ENCODE results near the gene TENT5A. TPM values are rescaled to one million over a fixed set of nuclear protein-coding genes. Genes with fewer than 3 reads are reported as not detected.

TENT5A gene
- total and polyA plus RNA-seq, 8 donors = 3.7 to 54.0 (median 17.1) TPM

- Histone ChIP-seq H3K27me3 (no peaks in the 10 kb centered on the region), H3K4me1 (peaks cover 27 to 59% (median 46%) of the 10 kb centered on the region in 4 donors), H3K9me3 (no peaks in the 10 kb centered on the region), H3K4me3 (peak overlapping the region; percentile 67 to 88 (median 81)), H3K36me3 (peaks cover 0 to 16% (median 4%) of the 10 kb centered on the region in 4 donors), H3K27ac (peak overlapping the region; percentile 92 to 98 (median 96))
- DNase-seq = peak in 1 of 2 donors; percentile 36
- intact Hi-C loops (cut with DNase I; ENCODE audit: low total_unique reads) = no loop called here
- TF ChIP-seq CTCF (IDR thresholded peaks at IDR 0.05) = no peak
- WGBS, 5 donors = 13 to 25% (median 14%) methylated on average over 12 of the region's 12 CpGs
Observed at GRCh38 chr6:81750681-81751387, 1.6 kb downstream of the TENT5A start.

GRCh38 chr6:81750200-81750599 lies 2.3 kb downstream of the TENT5A start:
- TF ChIP-seq POLR2A (IDR thresholded peaks at IDR 0.05) (no peak), CTCF (IDR thresholded peaks at IDR 0.05) (no peak), EP300 (IDR thresholded peaks at IDR 0.05) (no peak), POLR2AphosphoS5 (IDR thresholded peaks at IDR 0.05) (no peak)
- intact Hi-C loops (cut with DNase I; ENCODE audit: low total_unique reads) = no loop called here
- peak in 1 of 2 donors; percentile 27 for DNase-seq
- 17 to 46% (median 26%) methylated on average over 5 of the region's 5 CpGs for WGBS, 5 donors
- Histone ChIP-seq H3K4me1 (peaks cover 27 to 65% (median 47%) of the 10 kb centered on the region in 4 donors), H3K27ac (peak overlapping the region; percentile 11 to 98 (median 94)), H3K27me3 (no peaks in the 10 kb centered on the region), H3K4me3 (peak overlapping the region; percentile 67 to 88 (median 81)), H3K36me3 (peaks cover 0 to 21% (median 7%) of the 10 kb centered on the region in 4 donors), H3K9me3 (no peaks in the 10 kb centered on the region)

GRCh38 chr6:81749707-81750106 lies 2.8 kb downstream of the TENT5A start:
- TF ChIP-seq POLR2AphosphoS5 (IDR thresholded peaks at IDR 0.05) = no peak
- no peak for TF ChIP-seq EP300 (IDR thresholded peaks at IDR 0.05)
- no peak for TF ChIP-seq POLR2A (IDR thresholded peaks at IDR 0.05)
- TF ChIP-seq CTCF (IDR thresholded peaks at IDR 0.05) = no peak
- intact Hi-C loops (cut with DNase I; ENCODE audit: low total_unique reads) = no loop called here
- peak overlapping the region; percentile 67 to 88 (median 81) for H3K4me3 ChIP-seq
- DNase-seq = no peak
- H3K27me3 ChIP-seq = no peaks in the 10 kb centered on the region
- H3K4me1 ChIP-seq = peaks cover 27 to 64% (median 48%) of the 10 kb centered on the region in 4 donors
- H3K27ac ChIP-seq = peak overlapping the region; percentile 25 to 98 (median 94)
- H3K36me3 ChIP-seq = peaks cover 0 to 21% (median 7%) of the 10 kb centered on the region in 4 donors
- 36 to 56% (median 41%) methylated on average over 4 to 5 of the region's 5 CpGs for WGBS, 5 donors
- no peaks in the 10 kb centered on the region for H3K9me3 ChIP-seq

GRCh38 chr6:81748994-81749393 lies 3.5 kb downstream of the TENT5A start:
- 20 to 42% (median 39%) methylated on average over 5 of the region's 5 CpGs for WGBS, 5 donors
- Histone ChIP-seq H3K4me1 (peaks cover 23 to 58% (median 42%) of the 10 kb centered on the region in 4 donors), H3K36me3 (peaks cover 0 to 21% (median 7%) of the 10 kb centered on the region in 4 donors), H3K9me3 (no peaks in the 10 kb centered on the region), H3K27ac (peak overlapping the region in 2 of 5 donors; percentile 44 to 94), H3K27me3 (no peaks in the 10 kb centered on the region), H3K4me3 (peak overlapping the region; percentile 67 to 88 (median 81))
- intact Hi-C loops (cut with DNase I; ENCODE audit: low total_unique reads) = no loop called here
- DNase-seq = peak in 1 of 2 donors; percentile 30
- TF ChIP-seq POLR2AphosphoS5 (IDR thresholded peaks at IDR 0.05) = no peak
- no peak for TF ChIP-seq EP300 (IDR thresholded peaks at IDR 0.05)
- TF ChIP-seq CTCF (IDR thresholded peaks at IDR 0.05) = no peak
- no peak for TF ChIP-seq POLR2A (IDR thresholded peaks at IDR 0.05)

Measured in stomach (tissue), 9 donors.